Measurements from ENCODE around the gene ICAM3. TPM values are rescaled to one million over a fixed set of nuclear protein-coding genes. Genes with fewer than 3 reads are reported as not detected.

The ICAM3 gene
- polyA plus RNA-seq, 1 of the 3 experiments (the other 2 are of a cell fraction): 15.6 TPM

- no peak for DNase-seq
- Histone ChIP-seq H3F3A (replicated peaks; ENCODE audit: insufficient read depth) (no peaks in the 10 kb centered on the region), H3K79me2 (ENCODE audit: insufficient read depth) (no peaks in the 10 kb centered on the region), H3K9me3 (no peaks in the 10 kb centered on the region), H4K20me1 (ENCODE audit: insufficient read depth) (no peaks in the 10 kb centered on the region), H3K4me1 (ENCODE audit: control insufficient read depth in 1 of 2, insufficient read depth in 2 of 2, low read depth in 1 of 2, low read length in 1 of 2) (no peaks in the 10 kb centered on the region), H3K36me3 (replicated peaks in 1 of 2; ENCODE audit: control insufficient read depth in 1 of 2, insufficient read depth in 2 of 2, low read length in 1 of 2) (peaks cover 11% of the 10 kb centered on the region in 2 experiments), H3K4me3 (ENCODE audit: low read depth in 2 of 2, low read length in 1 of 2) (no peak overlapping the region), H3K27ac (ENCODE audit: low read depth in 2 of 2, low read length in 1 of 2) (no peak overlapping the region), H2AFZ (ENCODE audit: low read depth) (no peak overlapping the region), H3K9me2 (no peaks in the 10 kb centered on the region), H3K9ac (no peak overlapping the region), H3K27me3 (ENCODE audit: insufficient read depth) (no peaks in the 10 kb centered on the region), H3K4me2 (no peak overlapping the region)
- 98% methylated on average over 6 of the region's 12 CpGs for WGBS (ENCODE audit: low lambda C conversion rate)
- TF ChIP-seq GABPA (IDR thresholded peaks at IDR 0.05; ENCODE audit: low read depth) (no peak), JUND (IDR thresholded peaks at IDR 0.05) (no peak), CHD2 (IDR thresholded peaks at IDR 0.05; ENCODE audit: low read length, partially characterized antibody) (no peak), MEF2A (IDR thresholded peaks at IDR 0.05; ENCODE audit: borderline replicate concordance, low read depth) (no peak), TCF12 (IDR thresholded peaks at IDR 0.05) (no peak), TEAD4 (IDR thresholded peaks at IDR 0.05; ENCODE audit: borderline replicate concordance, insufficient read depth) (no peak), YY1 (IDR thresholded peaks at IDR 0.05; ENCODE audit: low read depth) (no peak), TAF1 (IDR thresholded peaks at IDR 0.05; ENCODE audit: borderline replicate concordance, low read depth, low read length) (no peak), CTCF (IDR thresholded peaks at IDR 0.05) (no peak), POLR2AphosphoS5 (IDR thresholded peaks at IDR 0.05; ENCODE audit: low read depth, low read length) (no peak)
- TF ChIP-seq, protein P1, sequence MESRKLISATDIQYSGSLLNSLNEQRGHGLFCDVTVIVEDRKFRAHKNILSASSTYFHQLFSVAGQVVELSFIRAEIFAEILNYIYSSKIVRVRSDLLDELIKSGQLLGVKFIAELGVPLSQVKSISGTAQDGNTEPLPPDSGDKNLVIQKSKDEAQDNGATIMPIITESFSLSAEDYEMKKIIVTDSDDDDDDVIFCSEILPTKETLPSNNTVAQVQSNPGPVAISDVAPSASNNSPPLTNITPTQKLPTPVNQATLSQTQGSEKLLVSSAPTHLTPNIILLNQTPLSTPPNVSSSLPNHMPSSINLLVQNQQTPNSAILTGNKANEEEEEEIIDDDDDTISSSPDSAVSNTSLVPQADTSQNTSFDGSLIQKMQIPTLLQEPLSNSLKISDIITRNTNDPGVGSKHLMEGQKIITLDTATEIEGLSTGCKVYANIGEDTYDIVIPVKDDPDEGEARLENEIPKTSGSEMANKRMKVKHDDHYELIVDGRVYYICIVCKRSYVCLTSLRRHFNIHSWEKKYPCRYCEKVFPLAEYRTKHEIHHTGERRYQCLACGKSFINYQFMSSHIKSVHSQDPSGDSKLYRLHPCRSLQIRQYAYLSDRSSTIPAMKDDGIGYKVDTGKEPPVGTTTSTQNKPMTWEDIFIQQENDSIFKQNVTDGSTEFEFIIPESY (IDR thresholded peaks at IDR 0.05; ENCODE audit: borderline replicate concordance, low read depth): no peak
- TF ChIP-seq, protein P2, sequence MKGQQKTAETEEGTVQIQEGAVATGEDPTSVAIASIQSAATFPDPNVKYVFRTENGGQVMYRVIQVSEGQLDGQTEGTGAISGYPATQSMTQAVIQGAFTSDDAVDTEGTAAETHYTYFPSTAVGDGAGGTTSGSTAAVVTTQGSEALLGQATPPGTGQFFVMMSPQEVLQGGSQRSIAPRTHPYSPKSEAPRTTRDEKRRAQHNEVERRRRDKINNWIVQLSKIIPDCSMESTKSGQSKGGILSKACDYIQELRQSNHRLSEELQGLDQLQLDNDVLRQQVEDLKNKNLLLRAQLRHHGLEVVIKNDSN (IDR thresholded peaks at IDR 0.05; ENCODE audit: borderline replicate concordance, low read depth): no peak
- POLR2A ChIA-PET: no interaction called here
- CTCF ChIA-PET: interaction anchor here (0.9 kb wide), 1 partner anchor 33 kb away, joined by 3 read pairs; no protein-coding TSS in a partner anchor
Observed at GRCh38 chr19:10356431-10356830, 17.0 kb upstream of the ICAM3 start.

DNA sequence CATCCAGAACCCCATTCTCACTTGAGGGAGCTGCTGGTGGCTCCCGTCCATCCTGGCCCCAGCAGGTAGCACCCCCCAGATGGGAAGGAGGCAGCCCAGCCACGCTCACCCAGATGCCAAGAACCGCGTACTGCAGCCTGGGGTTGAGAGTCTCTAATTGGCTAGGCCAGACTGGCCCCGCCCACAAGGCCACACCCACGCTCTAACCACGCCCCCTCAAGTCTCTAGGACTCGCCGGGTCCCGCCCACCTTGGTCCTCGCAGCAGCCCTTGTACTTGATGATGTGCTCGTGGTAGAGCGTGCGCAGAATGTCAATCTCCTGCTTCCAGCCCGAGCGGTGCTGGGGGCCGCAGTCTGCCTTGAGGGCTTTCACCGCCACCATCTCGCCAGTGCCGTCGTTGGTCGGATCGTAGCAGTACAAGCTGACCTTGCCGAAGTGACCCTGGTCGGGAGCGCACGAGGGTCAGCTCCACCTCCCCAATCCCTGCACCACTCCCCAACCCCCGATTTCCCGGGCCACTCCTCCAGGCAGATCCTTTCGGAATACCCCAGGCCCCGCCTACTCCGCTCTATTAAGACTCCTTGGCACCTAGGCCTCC lies 14.5 kb upstream of the ICAM3 start:
- H3K79me2 ChIP-seq (ENCODE audit: insufficient read depth): no peaks in the 10 kb centered on the region
- H4K20me1 ChIP-seq (ENCODE audit: insufficient read depth): no peaks in the 10 kb centered on the region
- POLR2A ChIA-PET: no interaction called here
- WGBS (ENCODE audit: low lambda C conversion rate): 95% methylated on average over 27 of the region's 32 CpGs
- CTCF ChIA-PET: no interaction called here
- no peak overlapping the region for H2AFZ ChIP-seq (ENCODE audit: low read depth)
- no peaks in the 10 kb centered on the region for H3K4me1 ChIP-seq (ENCODE audit: control insufficient read depth in 1 of 2, insufficient read depth in 2 of 2, low read depth in 1 of 2, low read length in 1 of 2)
- no peaks in the 10 kb centered on the region for H3K9me3 ChIP-seq
- no peak overlapping the region for H3K9ac ChIP-seq
- DNase-seq: peak; percentile 77
- H3K4me2 ChIP-seq: no peak overlapping the region
- no peaks in the 10 kb centered on the region for H3K9me2 ChIP-seq
- H3F3A ChIP-seq (replicated peaks; ENCODE audit: insufficient read depth): no peaks in the 10 kb centered on the region
- no peak overlapping the region for H3K4me3 ChIP-seq (ENCODE audit: low read depth in 2 of 2, low read length in 1 of 2)
- no peak overlapping the region for H3K27ac ChIP-seq (ENCODE audit: low read depth in 2 of 2, low read length in 1 of 2)
- peaks cover 8 to 10% of the 10 kb centered on the region in 2 experiments for H3K36me3 ChIP-seq (replicated peaks in 1 of 2; ENCODE audit: control insufficient read depth in 1 of 2, insufficient read depth in 2 of 2, low read length in 1 of 2)
- no peaks in the 10 kb centered on the region for H3K27me3 ChIP-seq (ENCODE audit: insufficient read depth)
- no peak for TF ChIP-seq GABPA (IDR thresholded peaks at IDR 0.05; ENCODE audit: low read depth)
- TF ChIP-seq, protein P1 (IDR thresholded peaks at IDR 0.05; ENCODE audit: borderline replicate concordance, low read depth): no peak
- TF ChIP-seq NFIC (IDR thresholded peaks at IDR 0.05; ENCODE audit: borderline replicate concordance): no peak
- no peak for TF ChIP-seq PBX3 (IDR thresholded peaks at IDR 0.05)
- no peak for TF ChIP-seq MXI1 (IDR thresholded peaks at IDR 0.05; ENCODE audit: low read depth, low read length)
- no peak for TF ChIP-seq GATA2 (CRISPR knock-in tag; IDR thresholded peaks at IDR 0.05)
- TF ChIP-seq NRF1 (IDR thresholded peaks at IDR 0.05; ENCODE audit: low read depth, low read length): no peak
- no peak for TF ChIP-seq SIN3A (IDR thresholded peaks at IDR 0.05; ENCODE audit: borderline replicate concordance, low read depth, low read length)
- no peak for TF ChIP-seq FOXM1 (IDR thresholded peaks at IDR 0.05; ENCODE audit: low read depth)
- no peak for TF ChIP-seq TCF12 (IDR thresholded peaks at IDR 0.05)
- TF ChIP-seq FOXJ3 (CRISPR knock-in tag; IDR thresholded peaks at IDR 0.05): no peak
- TF ChIP-seq, protein P2 (IDR thresholded peaks at IDR 0.05; ENCODE audit: borderline replicate concordance, low read depth): no peak
